NK-92 (cell line): ENCODE results near the gene UPK3A.
"Not testable (repeated sequence)": the region's sequence is repeated elsewhere in the genome, so short reads cannot be mapped to it uniquely, and the experiment has no call there.

Experiments
- DNase-seq: peaks from one replicate; lab custom pipeline; 2025; ENCODE audit not compliant: unreplicated experiment; lab: John Stamatoyannopoulos, UW

The UPK3A gene

DNA sequence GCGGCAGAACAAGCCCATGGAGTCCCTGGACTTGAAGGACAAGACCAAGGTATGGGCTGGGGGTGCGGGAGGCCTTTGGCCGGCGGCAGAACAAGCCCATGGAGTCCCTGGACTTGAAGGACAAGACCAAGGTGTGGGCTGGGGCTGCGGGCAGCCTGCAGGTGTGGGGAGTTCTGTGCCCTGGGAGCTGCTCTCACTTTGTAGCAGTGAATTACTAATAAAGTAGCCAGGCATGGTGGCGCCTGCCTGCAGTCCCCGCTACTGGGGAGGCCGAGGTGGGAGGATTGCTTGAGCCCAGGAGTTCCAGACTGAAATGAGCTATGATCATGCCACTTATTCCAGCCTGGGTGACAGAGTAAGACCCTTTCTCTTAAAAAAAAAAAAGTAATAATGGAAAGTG lies 43.5 kb downstream of the UPK3A start:
- DNase-seq, result not testable (repeated sequence)

DNA sequence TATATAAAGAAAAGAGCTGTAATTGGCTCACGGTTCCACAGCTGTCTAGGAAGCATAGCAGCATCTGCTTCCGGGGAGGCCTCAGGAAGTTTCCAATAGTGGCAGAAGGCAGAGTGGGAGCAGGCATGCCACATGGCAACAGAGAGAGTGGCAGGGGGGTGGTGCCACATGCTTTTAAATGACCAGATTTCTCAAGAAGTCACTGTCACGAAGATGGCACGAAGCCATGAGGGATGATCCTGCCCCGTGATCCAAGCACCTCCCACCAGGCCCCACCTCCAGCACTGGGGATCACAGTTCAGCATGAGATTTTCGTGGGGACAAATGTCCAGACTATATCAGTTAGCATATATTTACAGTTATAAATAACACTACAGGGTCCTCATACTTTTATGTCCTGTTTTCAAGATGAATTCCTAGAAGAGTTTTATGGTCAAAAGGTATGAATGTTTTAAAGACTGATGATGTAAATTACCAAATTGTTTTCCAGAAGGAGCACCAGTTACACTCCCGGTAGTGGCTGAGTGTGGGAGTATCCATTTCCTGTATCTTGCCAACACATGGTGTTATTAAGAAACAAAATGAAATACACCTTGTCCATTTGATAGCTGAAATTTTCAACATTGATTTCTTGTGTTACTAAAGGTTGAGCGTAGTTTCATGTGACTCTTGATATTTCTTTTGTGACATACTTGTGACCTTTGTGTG lies 44.2 kb downstream of the UPK3A start:
- no peak for DNase-seq

DNA sequence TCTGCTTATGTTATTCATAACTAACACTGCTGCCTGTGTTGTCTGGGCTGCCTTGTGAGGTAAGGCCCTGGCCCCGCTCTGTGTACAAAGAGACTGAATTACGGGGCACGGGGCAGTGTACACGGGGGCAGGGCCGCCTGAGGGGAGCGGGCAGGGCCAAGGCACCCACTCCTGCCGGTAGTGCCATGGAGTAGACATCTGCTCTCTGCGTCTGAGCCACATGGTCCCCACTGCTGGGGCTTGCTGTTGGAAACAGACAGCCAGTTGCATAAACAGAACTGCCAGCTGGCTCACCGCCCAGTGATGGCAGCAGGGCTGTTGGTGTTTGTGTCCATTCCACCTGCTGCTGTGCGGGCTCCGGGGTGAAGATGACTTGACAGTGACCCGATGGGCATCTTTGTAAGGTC lies 44.8 kb downstream of the UPK3A start:
- no peak for DNase-seq

DNA sequence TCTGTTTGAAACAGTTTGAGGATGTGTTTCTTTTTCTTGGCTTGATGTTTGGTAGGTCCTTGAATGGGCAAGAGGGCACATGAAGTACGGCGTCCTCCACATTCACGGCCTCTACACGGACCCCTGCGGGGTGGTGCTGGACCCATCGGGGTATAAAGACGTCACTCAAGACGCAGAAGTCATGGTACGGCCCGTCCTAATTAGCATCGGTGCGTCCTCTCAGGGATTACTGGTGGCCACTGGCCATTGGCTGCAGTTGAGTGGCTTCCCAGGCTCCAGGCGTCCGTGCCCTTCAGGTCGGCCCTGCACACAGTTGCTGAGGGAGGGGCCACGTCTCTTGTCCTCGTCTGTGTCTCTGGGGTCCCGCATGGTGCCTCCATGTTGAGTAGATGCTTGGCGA lies 45.8 kb downstream of the UPK3A start:
- no peak for DNase-seq

DNA sequence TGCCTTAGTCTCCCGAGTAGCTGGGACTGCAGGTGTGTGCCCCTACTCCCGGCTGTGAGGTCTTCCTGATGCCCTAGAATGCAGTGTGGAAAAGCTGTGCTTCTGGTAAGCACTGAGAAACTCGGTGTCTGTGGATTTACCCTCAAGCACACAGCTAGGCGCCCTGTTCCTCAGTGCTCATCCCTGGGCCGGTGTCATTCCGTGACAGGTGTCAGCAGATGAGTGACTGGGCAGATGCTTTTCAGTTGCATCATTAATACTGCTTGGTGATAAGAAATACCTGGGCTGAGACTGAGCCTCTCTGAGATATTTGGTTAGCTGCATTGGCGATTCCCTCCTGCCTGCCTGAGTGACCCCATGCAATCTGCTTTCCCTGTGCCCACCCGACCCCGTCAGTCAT lies 46.7 kb downstream of the UPK3A start:
- DNase-seq, result no peak

DNA sequence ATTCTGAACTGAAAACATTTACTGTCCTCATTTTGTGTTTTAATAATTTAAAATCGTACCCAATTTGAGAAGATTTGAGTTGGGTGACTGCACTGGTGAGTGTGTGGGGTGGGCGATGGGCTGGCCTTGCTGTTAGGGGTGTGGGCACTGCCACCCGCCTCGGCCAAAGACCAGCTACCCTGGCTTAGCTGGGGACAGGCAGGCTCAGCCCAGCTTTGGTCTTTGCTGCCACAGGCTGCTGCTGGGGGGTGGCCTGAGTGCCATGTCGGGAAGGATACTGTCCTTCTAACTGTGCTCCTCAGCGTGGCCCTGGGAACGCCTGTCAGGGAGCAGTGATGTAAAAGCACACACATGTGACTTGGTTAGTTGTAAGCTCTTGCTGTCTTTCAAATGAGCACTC lies 47.3 kb downstream of the UPK3A start:
- no peak for DNase-seq

DNA sequence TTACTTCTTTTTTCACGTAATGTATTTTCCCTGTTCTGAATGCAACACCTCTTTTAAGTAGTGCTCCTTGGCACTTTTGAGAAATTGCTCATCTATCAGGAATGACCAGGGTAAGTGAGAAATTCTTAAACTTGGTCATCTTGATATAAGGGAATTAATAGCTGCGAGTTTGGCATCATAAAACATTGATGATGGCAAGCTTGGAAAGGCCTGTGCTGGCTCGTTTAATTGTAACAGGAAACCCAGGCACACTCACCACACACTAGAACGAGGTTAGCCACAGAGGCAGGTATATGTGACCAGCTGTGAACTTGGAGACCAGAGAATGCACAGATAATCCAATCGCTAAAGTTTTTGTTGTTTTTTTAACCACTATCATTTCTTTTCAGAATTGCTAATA lies 49.3 kb downstream of the UPK3A start:
- no peak for DNase-seq

DNA sequence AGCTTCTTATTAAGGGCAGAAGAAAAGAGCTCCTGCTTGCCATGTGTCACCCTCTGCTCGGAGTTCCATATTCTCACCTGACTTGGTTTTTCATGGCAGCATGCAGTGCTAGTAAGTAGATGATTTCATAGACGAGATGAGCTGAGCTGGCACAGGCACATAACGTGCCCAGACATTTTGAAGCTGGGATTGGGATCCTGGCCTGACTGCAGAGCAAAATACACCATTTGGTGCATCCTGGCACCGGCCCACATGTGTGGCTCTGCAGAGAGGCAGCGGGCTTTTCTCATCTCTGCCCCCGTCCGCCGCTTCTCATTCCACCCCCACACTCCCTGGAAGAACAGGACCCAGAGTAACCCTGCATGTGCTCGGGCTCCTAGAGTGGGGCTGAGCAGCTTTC lies 49.8 kb downstream of the UPK3A start:
- DNase-seq, result no peak

DNA sequence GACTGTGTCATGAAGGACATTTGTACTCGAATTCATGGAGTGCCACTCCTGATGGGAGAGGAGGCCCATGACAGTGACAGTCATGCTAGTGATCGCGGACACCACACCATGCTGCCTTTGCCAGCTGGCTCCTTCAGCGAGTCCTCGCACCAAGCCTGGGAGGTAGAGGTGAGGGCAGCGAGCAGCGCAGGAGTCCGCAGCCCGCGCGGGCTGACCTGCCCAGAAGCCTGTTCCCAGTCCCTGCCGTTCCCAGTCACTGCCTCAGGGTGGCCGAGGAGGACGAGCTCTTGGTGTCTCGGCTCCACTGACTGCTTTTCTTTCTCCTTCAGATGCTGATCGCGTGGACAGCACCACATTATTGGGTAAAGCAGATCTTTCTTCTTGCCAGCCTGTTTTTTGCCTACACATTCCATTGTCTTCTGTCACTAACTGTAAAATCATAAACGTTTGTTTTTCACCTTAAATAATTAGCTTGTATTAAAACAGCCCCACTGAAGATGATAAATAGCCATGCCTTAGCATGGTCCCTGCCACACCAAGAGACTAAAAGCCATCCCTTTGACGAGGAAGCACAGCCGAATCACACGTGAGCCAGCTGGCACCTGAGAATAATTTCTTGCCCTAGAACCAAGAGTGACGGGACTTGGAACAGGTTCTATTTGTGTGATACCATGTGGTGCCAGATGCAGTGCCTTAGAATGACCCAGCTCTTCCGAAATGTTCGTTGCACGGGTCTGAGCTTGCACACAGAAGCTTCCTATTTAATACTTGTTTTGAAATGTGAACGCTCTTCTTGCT lies 50.5 kb downstream of the UPK3A start:
- DNase-seq, result no peak

DNA sequence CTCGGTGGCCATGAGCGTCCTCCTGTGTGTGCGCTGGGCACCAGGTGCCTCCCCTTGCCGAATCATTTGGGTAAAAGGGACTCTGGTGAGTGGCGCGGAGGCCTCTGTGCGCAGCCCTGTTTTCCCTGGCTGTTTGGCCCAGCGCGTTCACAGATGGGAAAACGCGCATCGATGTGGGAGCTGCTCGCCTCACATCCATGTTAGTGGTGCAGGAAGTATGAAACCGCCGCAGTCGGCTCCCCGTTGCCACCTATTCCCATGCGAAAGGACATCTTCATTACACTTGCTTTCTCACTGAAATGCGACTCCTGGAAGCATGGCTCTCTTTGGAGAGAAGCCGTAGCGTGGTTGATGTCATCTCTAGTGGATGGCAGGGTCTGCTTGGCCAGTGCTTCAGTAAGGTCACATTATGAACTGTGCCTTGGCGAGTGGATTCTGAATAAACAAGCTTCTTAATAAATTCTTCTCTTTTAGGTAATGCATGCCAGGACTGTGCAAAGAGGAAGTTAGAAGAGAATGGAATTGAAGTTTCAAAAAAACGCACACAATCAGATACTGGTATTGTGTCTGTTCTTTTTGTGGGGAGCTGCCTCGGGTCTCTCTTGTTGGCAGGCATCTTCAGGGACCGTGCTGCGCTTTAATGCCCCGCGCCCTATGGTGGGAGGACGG lies 51.2 kb downstream of the UPK3A start:
- DNase-seq, result no peak

DNA sequence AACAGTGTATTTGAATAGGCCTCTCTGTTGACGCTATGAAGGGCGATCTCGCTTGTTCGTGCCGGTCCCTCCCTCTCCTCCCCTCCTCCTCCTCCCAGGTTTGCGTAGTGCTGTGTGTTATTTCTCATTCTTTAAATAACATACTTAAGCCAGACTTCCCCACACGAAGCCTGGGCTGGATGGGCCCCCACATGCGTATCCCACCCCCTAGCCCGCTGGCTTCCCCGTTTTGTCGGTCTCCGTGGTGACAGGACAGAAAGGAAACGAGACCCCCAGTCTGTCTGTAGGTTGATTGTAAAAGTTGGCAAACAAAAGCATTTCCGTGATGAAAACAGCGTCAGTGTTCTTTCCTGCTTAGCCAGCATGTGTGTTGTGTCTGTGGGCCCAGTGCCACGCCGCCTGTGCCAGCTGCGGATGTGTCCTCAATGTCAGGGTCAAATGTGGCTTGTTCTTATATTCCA lies 52.3 kb downstream of the UPK3A start:
- DNase-seq, result no peak

DNA sequence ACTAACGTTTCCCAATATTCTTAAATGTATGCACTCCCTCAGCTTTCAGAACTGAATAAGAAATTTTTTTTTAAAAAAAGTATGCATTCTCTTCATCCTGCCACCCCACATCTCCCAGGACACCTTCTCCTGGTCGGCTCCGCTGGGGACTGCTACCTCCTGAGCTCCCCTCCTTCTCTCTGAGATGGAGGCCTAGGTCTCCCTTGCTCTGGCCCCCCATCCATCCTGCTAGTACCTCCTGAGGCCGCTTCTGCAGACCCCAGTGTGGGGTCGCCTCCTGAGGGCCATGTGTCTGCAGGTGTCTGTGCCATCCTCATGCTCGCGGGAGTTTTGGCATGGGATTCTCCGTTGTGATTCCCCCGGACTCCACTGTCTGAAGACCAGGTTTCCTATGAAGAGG lies 52.8 kb downstream of the UPK3A start:
- no peak for DNase-seq

DNA sequence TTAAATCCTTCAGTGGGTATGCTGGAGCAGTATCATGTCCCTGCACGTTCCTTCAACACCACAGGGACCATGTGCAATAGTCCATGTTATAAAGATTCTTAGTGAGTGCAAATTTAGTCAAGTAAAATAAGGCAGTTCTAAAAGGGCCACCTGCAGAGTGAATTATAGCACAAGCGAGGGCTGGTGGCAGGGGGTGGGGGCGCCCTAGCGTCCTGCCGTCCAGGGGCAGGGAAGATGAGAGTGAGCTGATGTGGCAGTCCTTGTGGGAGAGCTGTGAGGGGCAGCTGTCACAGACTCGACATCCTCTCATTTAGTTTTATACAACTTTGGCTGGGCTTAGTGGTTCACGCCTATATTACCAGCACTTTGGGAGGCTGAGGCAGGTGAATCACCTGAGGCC lies 54.0 kb downstream of the UPK3A start:
- no peak for DNase-seq

DNA sequence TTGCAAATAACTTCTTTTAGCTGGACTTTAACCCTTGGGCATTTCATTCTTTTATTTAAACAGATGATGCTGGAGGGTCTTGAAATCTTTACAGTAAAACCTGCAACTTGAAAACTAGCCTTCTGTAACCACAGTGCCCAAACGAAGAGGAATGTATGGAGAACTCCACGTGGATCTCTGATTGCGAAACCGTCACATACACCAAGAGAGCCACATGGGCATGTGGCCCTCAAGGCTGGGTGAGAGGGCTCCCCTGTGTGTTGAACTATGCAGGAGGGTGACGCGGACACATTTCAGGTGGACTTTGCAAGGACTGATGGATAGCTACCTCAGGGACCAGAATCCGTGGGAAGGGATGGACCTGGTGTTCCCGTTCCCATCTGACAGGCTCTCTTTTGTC lies 55.6 kb downstream of the UPK3A start:
- no peak for DNase-seq

DNA sequence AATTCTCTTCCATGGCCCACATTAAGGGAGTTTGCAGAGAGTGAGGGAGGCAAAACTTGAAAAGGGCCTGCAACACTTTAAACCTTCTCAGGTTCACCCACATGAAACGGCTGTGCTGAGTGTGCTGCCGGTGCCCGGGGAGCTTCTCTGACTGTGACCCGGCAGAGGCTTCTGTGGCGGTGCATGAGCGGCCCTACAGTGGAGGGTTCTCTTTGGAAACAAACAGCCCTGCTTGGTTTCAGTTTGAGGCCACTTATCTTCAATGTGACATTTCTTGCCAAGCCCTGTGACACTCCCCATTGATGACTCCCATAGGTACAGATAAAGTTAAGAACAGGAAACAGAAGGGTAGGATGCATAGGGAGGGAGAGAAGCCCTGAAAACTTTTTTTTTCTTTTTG lies 56.7 kb downstream of the UPK3A start:
- no peak for DNase-seq

DNA sequence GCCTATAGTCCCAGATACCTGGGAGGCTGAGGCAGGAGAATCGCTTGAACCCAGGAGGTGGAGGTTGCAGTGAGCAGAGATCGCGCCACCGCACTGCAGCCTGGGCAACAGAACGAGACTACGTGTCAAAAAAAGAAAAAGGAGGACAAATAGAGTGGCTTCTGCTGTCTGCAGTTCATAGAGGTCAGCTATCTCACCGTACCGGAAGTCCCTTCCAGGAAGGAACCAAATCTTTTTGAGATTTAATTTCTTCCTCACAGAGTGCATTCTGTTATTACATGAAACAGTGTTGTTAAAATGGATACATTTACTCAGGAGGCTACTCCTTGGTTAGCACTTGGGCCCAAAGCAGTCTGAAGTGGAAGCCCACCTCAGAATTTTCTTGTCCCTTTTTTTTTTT lies 58.4 kb downstream of the UPK3A start:
- no peak for DNase-seq

DNA sequence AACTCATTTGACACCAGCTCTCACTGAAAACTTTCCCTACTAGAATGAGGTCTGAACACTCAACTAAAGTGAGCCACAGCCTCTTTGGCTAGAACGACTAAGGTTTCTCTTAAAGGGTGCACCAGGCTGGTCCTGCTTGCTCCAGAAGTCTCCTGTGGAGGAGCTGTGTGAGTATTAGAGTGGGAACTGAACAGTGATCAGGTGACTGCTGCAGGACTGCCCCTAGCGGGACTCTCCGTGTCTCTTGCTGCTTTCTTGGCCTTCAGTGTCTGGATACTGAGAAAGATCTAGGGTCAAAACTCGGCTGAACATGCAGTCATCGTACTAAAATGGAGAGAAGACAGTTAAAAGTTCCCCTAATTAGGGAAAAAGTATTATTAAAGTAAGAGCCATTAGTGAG lies 59.6 kb downstream of the UPK3A start:
- no peak for DNase-seq
